GM19467 (cell line): ENCODE results near the gene MMAB.
"Not testable (repeated sequence)": the region's sequence is repeated elsewhere in the genome, so short reads cannot be mapped to it uniquely, and the experiment has no call there.

Experiments
- ATAC-seq: cut with Tn5 transposase; IDR thresholded peaks from one replicate; pipeline ENCODE4 v1.9.1; 2021; ENCODE audit warnings: mild to moderate bottlenecking, moderate library complexity; ENCODE audit not compliant: unreplicated experiment

MMAB gene

GRCh38 chr12:109604132-109604585, 30.9 kb upstream of the MMAB start:
- no peak for ATAC-seq

- not testable (repeated sequence) for ATAC-seq
Observed at GRCh38 chr12:109602132-109602531, 28.8 kb upstream of the MMAB start.

- no peak for ATAC-seq
Observed at GRCh38 chr12:109601557-109601956, 28.3 kb upstream of the MMAB start.

- no peak for ATAC-seq
Observed at GRCh38 chr12:109600995-109601394, 27.7 kb upstream of the MMAB start.

GRCh38 chr12:109600481-109600880, 27.2 kb upstream of the MMAB start:
- ATAC-seq, result no peak

- ATAC-seq, result no peak
Observed at GRCh38 chr12:109599087-109599486, 25.8 kb upstream of the MMAB start.

- no peak for ATAC-seq
Observed at GRCh38 chr12:109598428-109598854, 25.1 kb upstream of the MMAB start.

- no peak for ATAC-seq
Observed at GRCh38 chr12:109597795-109598427, 24.6 kb upstream of the MMAB start.

GRCh38 chr12:109597414-109597794, 24.1 kb upstream of the MMAB start:
- no peak for ATAC-seq

- no peak for ATAC-seq
Observed at GRCh38 chr12:109596418-109597244, 23.3 kb upstream of the MMAB start.

- no peak for ATAC-seq
Observed at GRCh38 chr12:109595321-109595902, 22.1 kb upstream of the MMAB start.

GRCh38 chr12:109594556-109595317, 21.4 kb upstream of the MMAB start:
- no peak for ATAC-seq

GRCh38 chr12:109592905-109593272, 19.6 kb upstream of the MMAB start:
- ATAC-seq, result no peak

- ATAC-seq, result no peak
Observed at GRCh38 chr12:109592195-109592904, 19.0 kb upstream of the MMAB start.

GRCh38 chr12:109591041-109591440, 17.7 kb upstream of the MMAB start:
- ATAC-seq, result no peak

GRCh38 chr12:109590566-109590965, 17.3 kb upstream of the MMAB start:
- ATAC-seq, result no peak

GRCh38 chr12:109589691-109590245, 16.5 kb upstream of the MMAB start:
- ATAC-seq, result no peak

GRCh38 chr12:109589240-109589590, 15.9 kb upstream of the MMAB start:
- ATAC-seq, result no peak

GRCh38 chr12:109588461-109589239, 15.3 kb upstream of the MMAB start:
- ATAC-seq, result no peak

GRCh38 chr12:109587921-109588320, 14.6 kb upstream of the MMAB start:
- ATAC-seq, result no peak
